Measurements from ENCODE around the gene HMGCL.

DNA sequence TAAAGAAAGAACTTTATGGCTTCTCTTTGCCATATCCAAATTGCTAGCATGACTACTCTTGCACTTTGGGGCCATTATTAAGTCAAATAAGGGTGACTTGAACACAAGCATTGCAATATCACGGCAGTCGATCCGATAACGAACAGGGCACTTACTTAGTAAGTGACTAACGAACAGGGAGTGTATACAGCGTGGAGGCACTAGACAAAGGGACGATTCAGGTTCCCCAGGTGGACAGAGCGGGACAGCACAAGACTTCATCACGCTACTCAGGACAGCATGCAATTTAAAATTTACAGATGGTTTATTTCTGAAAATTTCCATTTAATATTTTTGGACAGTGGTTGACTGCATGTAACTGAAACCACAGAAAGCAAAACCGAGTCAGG, 52.4 kb downstream of the HMGCL start:
- TF ChIP-seq FOXM1 (IDR thresholded peaks at IDR 0.05; ENCODE audit: borderline replicate concordance) (no peak), CTBP1 (IDR thresholded peaks at IDR 0.05; ENCODE audit: borderline replicate concordance) (no peak)
